HG02938 (cell line): Measurements from ENCODE around the gene ARFGAP3.

Source experiments
- ATAC-seq: cut with Tn5 transposase; IDR thresholded peaks from one replicate; pipeline ENCODE4 v1.9.1; 2021; ENCODE audit warnings: mild to moderate bottlenecking, moderate library complexity; ENCODE audit not compliant: unreplicated experiment

Gene ARFGAP3

DNA sequence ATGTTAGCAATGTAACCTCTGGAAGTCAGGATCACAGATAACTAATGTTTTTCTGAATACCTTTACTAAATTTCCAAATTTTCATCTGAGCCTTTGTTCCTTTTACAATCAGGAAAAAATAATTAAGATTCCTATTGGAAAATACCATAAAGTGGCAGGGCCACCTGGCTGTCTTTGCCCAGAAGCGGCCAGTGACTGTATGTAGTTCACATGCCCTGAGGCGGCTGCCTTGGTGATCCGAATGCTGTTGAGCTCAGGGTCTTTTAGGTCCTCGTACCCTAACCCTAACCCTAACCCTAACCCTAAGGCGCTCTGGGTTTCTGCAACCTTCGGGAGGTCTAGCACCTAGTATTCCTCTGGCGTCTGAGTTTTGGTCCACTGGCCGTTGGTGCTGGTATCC, 8.5 kb upstream of the ARFGAP3 start:
- ATAC-seq: no peak

DNA sequence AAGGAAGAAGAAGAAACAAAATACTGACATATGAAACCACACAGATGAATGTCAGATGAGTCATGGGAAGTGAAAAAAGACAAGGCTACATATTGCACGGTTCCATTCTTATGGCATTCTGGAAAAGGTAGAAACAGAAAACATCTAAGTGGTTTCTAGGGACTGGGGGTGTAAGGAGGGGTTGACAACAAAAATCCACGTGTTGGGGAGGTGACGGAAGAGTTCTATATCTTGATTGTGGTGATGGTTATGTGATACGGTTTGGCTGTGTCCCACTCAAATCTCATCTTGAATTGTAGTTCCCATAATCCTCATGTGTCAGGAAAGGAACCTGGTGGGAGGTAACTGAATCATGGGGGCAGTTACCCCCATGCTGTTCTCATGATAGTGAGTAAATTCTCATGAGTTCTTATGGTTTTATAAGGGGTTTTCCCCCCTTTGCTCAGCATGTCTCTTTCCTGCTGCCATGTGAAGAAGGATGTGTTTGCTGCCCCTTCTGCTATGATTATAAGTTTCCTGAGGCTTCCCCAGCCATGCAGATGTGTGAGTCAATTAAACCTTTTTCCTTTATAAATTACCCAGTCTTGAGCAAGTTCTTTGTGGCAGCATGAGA, 6.4 kb upstream of the ARFGAP3 start:
- ATAC-seq: no peak

DNA sequence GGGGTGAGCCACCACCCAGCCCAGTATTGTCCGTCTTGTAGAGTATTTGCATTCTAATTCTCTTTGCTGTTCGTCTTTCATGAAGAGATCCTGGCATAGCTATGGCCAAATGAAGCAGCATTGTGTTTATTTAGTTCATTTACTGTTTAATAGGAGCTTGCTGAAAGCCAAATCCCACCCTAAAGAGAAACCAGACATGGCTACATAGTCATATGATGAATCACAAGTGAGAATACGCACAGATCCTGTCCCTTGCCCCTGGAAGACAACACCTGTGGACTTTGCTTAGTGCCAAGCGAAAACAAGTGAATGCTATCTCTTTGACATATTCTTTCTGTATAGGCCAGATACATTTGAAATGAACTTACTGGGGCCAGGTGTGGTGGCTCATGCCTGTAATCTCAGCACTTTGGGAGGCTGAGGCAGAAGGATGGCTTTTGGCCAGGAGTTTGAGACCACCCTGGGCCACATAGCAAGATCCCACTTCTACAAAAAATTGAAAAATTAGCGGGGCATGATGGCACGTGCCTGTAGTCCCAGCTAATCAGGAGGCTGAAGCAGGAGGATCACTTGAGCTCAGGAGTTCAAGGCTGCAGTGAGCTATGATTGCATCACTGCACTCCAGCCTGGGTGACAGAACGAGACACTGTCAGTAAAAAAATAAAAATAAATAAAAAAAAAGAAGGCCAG, 5.1 kb upstream of the ARFGAP3 start:
- ATAC-seq: no peak

DNA sequence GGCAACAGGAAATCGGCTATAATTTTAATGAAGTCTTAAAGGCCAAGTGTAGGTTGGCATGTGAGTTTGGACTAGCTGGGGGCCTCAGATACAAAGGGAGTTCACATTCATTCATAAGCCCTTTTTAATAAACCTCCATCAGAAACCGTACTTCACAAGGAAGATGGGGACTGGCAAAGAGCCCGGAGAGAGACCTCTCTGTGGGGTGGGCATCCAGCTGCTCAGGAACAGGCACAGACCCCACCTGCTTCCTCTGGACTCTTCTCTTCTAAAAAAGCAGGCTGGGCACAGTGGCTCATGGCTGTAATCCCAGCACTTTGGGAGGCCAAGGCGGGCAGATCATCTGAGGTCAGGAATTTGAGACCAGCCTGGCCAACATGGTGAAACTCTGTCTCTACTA, 3.9 kb upstream of the ARFGAP3 start:
- ATAC-seq: no peak

DNA sequence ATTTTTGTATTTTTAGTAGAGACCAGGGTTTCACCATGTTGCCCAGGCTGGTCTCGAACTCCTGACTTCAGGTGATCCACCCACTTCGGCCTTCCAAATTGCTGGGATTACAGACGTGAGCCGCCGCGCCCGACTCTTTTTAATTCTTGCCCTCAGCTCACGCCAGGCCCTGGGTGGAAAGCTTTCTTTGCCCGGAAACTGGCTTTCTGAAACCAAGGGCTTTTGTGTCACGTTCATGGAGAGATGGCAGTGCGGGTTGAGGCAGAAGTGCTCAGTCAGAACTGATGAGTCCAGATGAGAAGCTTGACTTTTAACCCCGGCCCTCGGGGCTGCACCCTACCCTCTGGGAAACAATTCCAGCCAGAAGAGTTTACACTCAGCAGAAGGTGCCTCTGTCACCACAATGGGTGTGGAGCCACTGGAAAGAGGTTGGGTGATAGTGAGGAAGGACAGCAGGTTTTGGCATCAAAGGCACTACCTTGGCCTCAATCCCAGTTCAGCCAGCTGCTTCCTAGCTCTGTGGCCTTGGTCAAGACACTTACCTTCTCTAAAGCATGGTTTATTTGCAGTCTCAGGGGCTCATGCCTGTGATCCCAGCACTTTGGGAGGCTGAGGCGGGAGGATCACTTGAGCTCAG, 890 bp upstream of the ARFGAP3 start:
- no peak for ATAC-seq

DNA sequence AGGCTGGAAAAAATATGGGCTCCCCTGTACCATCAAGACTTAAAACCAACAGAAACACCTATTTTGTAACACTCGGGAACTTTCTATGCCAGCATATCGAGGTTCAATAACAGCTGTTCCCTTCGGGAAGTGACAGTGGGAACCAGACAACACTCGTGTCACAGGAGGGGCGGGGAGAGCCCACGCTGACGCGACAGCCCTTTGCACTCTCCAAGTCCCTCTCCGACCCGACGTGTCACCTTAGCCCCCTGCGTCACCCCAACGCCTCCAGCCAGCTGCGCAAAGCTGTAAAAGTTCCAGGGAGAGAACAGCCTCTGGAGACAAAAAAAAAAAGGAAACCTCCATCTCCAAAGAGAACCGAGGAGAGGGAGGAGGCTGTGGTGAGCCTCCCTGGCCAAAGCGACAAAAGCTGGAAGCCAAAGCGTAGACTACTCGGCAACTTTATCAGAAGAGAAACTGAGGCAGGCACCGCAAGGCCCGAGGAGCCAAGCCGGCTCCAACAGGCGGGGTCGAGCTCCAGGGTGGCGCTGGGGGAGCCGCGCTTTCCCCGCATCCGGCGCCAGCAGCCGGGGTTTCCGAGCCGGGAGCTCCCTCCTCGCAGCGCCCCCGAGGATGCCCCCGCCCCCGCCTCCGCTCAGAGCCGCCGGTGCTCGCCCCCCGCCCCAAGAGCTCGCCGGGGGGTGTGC, 751 bp downstream of the ARFGAP3 start:
- peak; percentile 23 for ATAC-seq

DNA sequence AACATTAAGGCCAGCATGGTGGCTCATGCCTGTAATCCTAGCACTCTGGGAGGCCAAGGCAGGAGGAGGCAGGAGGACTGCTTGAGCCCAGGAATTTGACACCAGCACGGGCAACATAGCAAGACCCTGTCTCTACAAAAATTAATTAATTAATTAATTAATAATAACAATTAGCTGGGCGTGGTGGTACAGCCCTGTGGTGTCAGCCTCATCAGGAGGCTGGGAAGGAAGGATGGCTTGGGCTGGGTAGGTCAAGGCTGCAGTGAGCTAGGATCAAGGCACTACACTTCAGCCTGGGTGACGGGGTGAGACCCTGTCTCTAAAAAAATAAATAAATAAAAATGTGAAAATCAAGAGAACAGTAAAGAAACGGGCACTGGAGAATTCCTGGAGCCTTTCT, 1.4 kb downstream of the ARFGAP3 start:
- no peak for ATAC-seq

DNA sequence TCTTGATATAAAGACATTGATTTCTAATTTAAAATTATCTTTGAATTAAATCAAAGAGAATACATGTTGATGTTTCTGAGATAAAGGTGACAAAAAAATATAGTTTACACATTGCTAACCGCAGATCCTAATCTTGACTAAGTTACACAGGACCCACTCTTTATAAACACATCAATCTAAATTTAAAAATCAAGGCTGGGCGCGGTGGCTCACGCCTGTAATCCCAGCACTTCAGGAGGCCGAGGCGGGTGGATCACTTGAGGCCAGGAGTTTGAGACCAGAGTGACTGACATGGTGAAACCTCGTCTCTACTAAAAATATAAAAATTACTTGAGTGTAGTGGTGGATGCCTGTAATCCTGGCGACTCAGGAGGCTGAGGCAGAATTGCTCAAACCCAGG, 1.9 kb downstream of the ARFGAP3 start:
- no peak for ATAC-seq

DNA sequence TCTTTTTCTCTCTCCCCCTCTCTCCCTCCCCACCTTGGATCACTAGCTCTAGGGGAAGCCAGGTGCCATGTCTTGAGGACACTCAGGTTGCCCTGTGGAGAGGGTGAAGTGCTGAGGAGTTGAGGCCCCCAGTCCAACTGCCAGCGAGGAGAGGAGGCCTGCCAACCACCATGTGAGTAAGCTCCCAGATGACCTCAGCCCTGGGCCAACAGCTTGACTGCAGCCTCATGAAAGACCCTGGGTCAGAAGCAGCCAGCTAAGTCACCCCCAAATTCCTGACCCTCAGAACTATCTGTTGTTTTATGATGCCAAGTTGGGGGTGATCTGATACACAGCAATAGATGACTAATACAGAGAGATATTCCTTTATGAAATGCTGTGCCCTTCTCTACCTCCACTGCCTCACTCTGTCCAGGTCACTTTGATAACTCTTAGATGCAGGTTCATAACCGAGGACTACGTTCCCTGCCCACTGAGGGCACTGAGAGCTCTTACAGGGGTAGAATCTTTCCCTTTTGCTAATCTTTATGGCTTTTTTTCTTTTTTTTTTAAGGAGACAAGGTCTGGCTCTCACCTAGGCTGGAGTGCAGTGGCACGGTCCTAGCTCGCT, 8.0 kb downstream of the ARFGAP3 start:
- no peak for ATAC-seq

DNA sequence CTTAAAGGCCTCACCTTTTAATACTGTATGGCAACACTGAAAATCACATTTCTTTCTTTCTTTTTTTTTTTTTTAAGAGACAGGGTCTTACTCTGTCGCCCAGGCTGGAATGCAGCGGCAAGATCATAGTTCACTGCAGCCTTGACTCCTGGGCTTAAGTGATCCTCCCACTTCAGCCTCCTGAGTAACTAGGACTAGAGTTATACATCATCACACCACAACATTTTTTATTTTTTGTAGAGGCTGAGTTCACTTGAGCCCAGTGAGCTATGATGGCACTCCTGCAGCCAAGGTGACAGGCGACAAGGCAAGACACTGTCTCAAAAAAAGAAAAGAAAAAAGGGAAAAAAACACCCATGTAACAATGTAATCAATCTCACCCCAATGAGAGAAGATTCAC, 10.0 kb downstream of the ARFGAP3 start:
- no peak for ATAC-seq

DNA sequence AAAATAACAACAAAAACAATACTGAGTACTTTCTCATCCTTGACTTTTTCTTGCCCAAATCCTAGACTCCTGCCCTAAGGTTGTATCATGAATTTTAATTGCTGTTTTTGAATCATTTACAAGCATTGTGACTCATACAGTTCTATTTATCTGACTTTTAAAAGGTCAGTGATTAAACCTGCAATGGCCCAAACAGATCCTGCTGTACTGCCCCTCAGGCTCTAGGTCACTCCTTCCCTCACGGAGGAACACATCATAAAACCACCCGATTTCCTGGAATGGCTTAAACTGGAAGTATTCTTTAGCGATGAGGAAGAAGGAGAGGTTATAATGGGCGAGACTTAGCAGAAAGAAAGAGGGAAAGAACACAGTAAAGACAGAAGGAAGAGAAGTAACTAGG, 12.3 kb downstream of the ARFGAP3 start:
- ATAC-seq: no peak

DNA sequence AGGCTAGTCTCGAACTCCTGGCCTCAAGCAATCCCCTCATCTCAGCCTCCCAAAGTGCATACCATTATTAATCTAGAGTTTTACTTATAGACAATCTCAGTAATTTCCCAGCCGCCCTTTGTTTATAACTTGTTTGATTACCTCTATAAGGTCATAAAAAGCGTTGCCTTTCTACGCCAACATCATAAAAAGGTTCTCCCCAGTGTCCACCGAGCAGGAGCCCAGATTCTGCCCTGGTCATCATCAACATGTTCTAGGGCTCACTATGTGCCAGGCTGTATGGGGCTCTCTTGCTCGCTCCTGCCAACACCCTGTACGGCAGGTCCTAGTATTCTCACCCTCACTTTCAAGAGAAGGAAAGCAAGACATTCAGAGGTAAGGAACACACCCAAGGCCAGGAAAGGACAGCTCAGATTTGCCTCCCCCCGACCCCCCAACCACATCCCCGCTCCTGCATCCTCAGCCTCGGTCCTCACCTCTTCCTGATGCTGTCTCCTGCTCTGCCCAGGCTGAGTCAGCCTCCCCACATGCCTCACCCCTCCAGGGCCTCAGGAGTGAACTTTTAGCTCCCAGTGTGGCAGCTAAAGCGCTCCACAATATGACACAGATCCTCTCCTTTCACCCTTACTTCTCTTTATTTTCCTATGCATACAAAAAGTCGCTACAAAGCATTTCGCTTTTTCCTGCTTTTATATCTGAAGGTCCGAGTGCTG, 14.3 kb downstream of the ARFGAP3 start:
- ATAC-seq: no peak

DNA sequence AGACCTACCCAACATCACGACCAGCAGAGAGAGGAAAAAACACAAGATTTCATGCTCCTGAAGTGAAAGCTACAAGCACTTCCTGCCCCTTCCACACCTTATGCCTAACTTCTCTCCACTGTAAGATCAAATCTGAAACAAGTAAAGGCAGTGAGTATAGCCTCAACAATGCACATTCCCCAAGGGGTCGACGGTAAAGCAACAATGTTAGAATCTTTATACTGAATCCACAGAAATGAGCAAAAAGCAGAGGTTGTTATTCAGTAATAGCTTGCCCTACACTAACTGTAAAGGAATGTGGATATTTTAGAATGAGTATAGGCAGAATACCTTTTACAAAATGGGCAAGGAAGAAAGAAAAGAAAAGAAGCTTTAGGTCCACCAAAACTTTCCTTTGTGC, 15.6 kb downstream of the ARFGAP3 start:
- no peak for ATAC-seq

DNA sequence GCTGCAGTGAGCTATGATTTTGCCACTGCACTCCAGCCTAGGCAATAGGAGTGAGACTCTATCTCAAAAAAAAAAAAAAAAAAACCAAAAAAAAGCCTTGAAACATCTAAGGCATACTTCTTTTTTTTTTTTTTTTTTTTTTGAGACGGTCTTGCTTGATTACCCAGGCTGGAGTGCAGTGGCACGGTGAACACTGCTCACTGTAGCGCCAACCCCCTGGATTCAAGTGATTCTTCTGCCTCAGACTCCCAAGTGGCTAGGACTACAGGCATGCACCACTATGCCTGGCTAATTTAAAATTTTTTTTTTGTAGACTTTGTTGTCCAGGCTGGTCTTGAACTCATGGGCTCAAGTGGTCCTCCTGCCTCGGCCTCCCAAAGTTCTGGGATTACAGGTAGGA, 19.5 kb downstream of the ARFGAP3 start:
- ATAC-seq: no peak

DNA sequence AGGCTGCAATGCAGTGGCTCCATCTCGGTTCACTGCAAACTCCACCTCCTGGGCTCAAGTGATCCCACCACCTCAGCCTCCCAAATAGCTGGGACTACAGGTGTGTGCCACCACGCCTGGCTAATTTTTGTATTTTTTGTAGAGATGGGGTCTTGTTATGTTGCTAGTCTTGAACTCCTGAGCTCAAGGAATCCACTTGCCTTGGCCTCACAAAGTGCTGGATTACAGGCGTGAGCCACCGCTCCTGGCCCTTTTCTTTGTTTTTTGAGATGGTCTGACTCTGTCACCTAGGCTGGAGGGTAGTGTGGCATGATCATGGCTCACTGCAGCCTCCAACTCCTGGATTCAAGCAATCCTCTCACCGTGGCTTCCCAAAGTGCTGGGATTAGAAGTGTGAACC, 21.0 kb downstream of the ARFGAP3 start:
- ATAC-seq: no peak

DNA sequence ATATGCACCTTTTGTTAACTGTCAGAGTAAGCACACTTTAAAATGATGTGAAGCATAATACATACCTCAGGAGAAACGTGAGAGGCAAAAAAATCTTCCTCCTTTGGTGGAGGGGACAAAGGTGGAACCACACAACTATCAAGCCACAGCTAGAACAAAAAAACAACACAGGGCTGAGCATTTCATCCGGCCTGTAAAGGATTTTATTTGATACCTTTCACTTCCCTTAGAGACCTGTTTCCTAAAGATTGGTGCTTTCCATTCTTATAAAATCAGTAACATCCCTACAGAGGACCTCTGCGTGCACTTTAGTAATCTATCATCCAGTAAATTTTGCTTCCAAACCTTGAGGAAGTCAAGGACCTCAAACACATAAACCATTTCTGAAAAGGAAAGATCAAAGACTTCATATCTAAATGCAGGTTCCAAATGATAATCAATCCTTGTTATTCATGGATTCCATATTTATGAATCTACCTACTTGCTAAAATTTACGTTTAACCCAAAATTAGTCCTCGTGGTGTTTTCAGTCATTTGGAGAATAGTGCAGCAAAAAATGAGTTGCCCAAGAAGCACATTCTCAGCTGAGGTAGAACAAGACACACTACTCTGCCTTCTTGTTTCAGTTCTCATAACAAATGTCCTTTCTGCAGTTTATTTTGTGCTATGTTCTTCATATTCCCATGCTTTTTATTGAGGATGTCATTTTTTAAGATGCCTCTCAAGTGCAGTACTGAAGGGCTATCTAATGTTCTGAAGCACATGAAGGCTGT, 22.7 kb downstream of the ARFGAP3 start:
- ATAC-seq: no peak

DNA sequence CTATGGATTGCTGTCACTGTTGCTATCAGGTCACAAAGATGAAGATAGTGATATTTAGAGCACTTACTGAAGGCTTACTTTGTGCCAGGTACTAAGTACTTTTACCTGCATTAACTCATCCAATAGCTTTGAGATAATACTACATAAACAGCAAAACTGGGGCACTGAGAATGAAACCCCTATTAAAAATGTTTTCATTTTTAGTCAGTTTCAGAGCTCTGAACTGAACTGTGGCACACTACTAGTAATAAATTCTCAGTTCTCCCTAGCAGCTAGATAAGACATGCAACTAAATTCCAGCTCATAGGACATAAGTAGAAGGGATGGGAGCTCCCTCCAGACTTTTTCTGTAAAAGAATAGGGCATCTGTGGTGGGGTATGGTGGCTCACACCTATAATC, 24.0 kb downstream of the ARFGAP3 start:
- no peak for ATAC-seq

DNA sequence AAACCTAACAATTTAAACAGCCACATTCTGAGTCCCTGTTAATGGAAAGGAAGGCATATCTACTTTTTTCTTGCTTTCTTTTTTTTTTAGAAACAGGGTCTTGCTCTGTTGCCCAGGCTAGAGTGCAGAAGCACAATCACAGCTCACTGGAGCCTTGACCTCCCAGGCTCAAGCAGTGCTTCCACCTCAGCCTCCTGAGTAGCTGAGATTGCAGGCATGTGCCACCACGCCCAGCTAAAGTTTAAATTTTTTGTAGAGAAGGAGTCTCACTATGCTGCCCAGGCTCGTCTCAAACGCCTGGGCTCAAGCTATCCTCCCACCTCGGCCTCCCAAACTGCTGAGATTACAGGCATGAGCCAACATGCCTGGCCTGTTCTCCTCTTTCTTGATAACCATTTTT, 25.4 kb downstream of the ARFGAP3 start:
- no peak for ATAC-seq

DNA sequence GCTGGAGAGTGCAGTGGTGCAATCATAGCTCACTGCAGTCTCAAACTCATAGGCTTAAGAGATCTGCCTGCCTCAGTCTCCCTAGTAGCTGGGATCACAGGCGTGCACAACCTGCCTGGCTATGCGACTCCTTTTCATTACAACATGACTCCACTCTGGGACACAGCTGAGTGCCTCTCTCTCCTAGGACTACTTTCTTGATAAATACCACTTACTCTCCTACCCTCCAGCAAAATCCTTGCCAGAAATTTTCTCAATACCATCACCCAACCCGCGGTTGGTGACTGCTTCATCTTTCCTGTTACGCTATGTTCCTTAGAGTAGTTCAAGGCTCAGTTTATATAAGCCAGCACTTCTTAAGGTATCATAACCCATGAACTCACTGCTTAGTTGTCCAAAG, 26.9 kb downstream of the ARFGAP3 start:
- no peak for ATAC-seq

DNA sequence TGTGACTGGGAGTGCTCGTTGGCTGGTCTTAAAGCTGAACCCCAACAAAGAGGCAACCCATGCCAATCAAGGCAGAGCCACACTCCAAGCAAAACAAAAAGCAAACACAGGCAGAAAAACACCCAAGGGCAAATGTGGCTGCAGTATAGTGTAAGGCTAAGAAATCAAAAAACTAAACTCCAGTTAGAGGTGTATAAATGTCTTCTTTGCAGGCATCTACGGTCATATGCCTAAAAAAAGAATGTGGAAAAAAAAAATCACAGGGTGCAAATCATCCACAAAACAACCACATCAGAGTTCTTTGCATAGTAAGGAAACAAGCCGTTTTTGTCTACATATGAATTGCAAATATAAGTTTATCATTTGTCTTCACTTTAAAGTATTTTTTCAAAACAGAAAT, 27.8 kb downstream of the ARFGAP3 start:
- no peak for ATAC-seq
